ENCODE data around the gene ADAMTS14.

ADAMTS14 gene

GRCh38 chr10:70676511-70676910 lies 4.2 kb downstream of the ADAMTS14 start:
- POLR2A ChIA-PET: no interaction called here
- DNase-seq (ENCODE audit: extremely low spot score): no peak
- TF ChIP-seq FOXA1 (IDR thresholded peaks at IDR 0.05) (no peak), ELF4 (IDR thresholded peaks at IDR 0.05) (no peak), SUZ12 (IDR thresholded peaks at IDR 0.05) (no peak), FOXM1 (IDR thresholded peaks at IDR 0.05; ENCODE audit: borderline replicate concordance) (no peak), ZNF384 (IDR thresholded peaks at IDR 0.05) (no peak), ARNT (IDR thresholded peaks at IDR 0.05) (no peak), HDGF (IDR thresholded peaks at IDR 0.05; ENCODE audit: borderline replicate concordance) (no peak), CTBP1 (IDR thresholded peaks at IDR 0.05; ENCODE audit: borderline replicate concordance) (no peak), PKNOX1 (IDR thresholded peaks at IDR 0.05) (no peak), LEF1 (IDR thresholded peaks at IDR 0.05; ENCODE audit: borderline replicate concordance) (no peak), TARDBP (IDR thresholded peaks at IDR 0.05) (no peak), L3MBTL2 (conservative IDR thresholded peaks at IDR 0.05) (no peak), BHLHE40 (IDR thresholded peaks at IDR 0.05; ENCODE audit: borderline replicate concordance) (no peak), NFRKB (IDR thresholded peaks at IDR 0.05) (no peak), SP1 (IDR thresholded peaks at IDR 0.05) (no peak), FOXK2 (IDR thresholded peaks at IDR 0.05) (no peak)
- CTCF ChIA-PET: interaction anchor here (0.6 kb wide), 1 partner anchor 224 kb away, joined by 6 read pairs; no protein-coding TSS in a partner anchor

GRCh38 chr10:70677016-70677415 lies 4.7 kb downstream of the ADAMTS14 start:
- CTCF ChIA-PET: interaction anchor here (0.6 kb wide), 1 partner anchor 224 kb away, joined by 6 read pairs; no protein-coding TSS in a partner anchor
- no peak for TF ChIP-seq SP1 (IDR thresholded peaks at IDR 0.05)
- no peak for TF ChIP-seq FOXK2 (IDR thresholded peaks at IDR 0.05)
- TF ChIP-seq SUZ12 (IDR thresholded peaks at IDR 0.05): no peak
- TF ChIP-seq ZNF384 (IDR thresholded peaks at IDR 0.05): no peak
- no peak for TF ChIP-seq CTBP1 (IDR thresholded peaks at IDR 0.05; ENCODE audit: borderline replicate concordance)
- no peak for TF ChIP-seq BHLHE40 (IDR thresholded peaks at IDR 0.05; ENCODE audit: borderline replicate concordance)
- no peak for TF ChIP-seq PKNOX1 (IDR thresholded peaks at IDR 0.05)
- no peak for TF ChIP-seq NFRKB (IDR thresholded peaks at IDR 0.05)
- TF ChIP-seq HDGF (IDR thresholded peaks at IDR 0.05; ENCODE audit: borderline replicate concordance): no peak
- no peak for TF ChIP-seq FOXA1 (IDR thresholded peaks at IDR 0.05)
- TF ChIP-seq FOXM1 (IDR thresholded peaks at IDR 0.05; ENCODE audit: borderline replicate concordance): no peak
- no peak for TF ChIP-seq ELF4 (IDR thresholded peaks at IDR 0.05)
- no peak for TF ChIP-seq L3MBTL2 (conservative IDR thresholded peaks at IDR 0.05)
- TF ChIP-seq TARDBP (IDR thresholded peaks at IDR 0.05): no peak
- no peak for TF ChIP-seq ARNT (IDR thresholded peaks at IDR 0.05)
- DNase-seq (ENCODE audit: extremely low spot score): no peak
- POLR2A ChIA-PET: no interaction called here

- ChIA-PET POLR2A (no interaction called here), CTCF (no interaction called here)
- TF ChIP-seq SP1 (IDR thresholded peaks at IDR 0.05) (no peak), L3MBTL2 (conservative IDR thresholded peaks at IDR 0.05) (no peak), FOXM1 (IDR thresholded peaks at IDR 0.05; ENCODE audit: borderline replicate concordance) (no peak), ELF4 (IDR thresholded peaks at IDR 0.05) (no peak), NFRKB (IDR thresholded peaks at IDR 0.05) (no peak), PKNOX1 (IDR thresholded peaks at IDR 0.05) (no peak), LEF1 (IDR thresholded peaks at IDR 0.05; ENCODE audit: borderline replicate concordance) (no peak), SUZ12 (IDR thresholded peaks at IDR 0.05) (no peak), FOXK2 (IDR thresholded peaks at IDR 0.05) (no peak), FOXA1 (IDR thresholded peaks at IDR 0.05) (no peak), ZNF384 (IDR thresholded peaks at IDR 0.05) (no peak), ARNT (IDR thresholded peaks at IDR 0.05) (no peak), BHLHE40 (IDR thresholded peaks at IDR 0.05; ENCODE audit: borderline replicate concordance) (no peak)
- no peak for DNase-seq (ENCODE audit: extremely low spot score)
Measured at GRCh38 chr10:70677620-70678249, 5.4 kb downstream of the ADAMTS14 start.

- ChIA-PET CTCF (no interaction called here), POLR2A (no interaction called here)
- TF ChIP-seq NFRKB (IDR thresholded peaks at IDR 0.05) (no peak), BHLHE40 (IDR thresholded peaks at IDR 0.05; ENCODE audit: borderline replicate concordance) (no peak), FOXK2 (IDR thresholded peaks at IDR 0.05) (no peak), LEF1 (IDR thresholded peaks at IDR 0.05; ENCODE audit: borderline replicate concordance) (no peak), L3MBTL2 (conservative IDR thresholded peaks at IDR 0.05) (no peak), PKNOX1 (IDR thresholded peaks at IDR 0.05) (no peak), TARDBP (IDR thresholded peaks at IDR 0.05) (no peak), ARNT (IDR thresholded peaks at IDR 0.05) (no peak), SP1 (IDR thresholded peaks at IDR 0.05) (no peak), ZNF384 (IDR thresholded peaks at IDR 0.05) (no peak), SUZ12 (IDR thresholded peaks at IDR 0.05) (no peak), FOXM1 (IDR thresholded peaks at IDR 0.05; ENCODE audit: borderline replicate concordance) (no peak)
- no peak for DNase-seq (ENCODE audit: extremely low spot score)
Measured at GRCh38 chr10:70678250-70678635, 5.9 kb downstream of the ADAMTS14 start.

- DNase-seq (ENCODE audit: extremely low spot score): no peak
- POLR2A ChIA-PET: no interaction called here
- TF ChIP-seq FOXA1 (IDR thresholded peaks at IDR 0.05) (no peak), FOXK2 (IDR thresholded peaks at IDR 0.05) (no peak), ARNT (IDR thresholded peaks at IDR 0.05) (no peak)
- CTCF ChIA-PET: no interaction called here
Measured at GRCh38 chr10:70678757-70679489, 6.6 kb downstream of the ADAMTS14 start.

Data from HEK293T (cell line).